ENCODE data around the gene VPREB1.
"Not testable (repeated sequence)": the region's sequence is repeated elsewhere in the genome, so short reads cannot be mapped to it uniquely, and the experiment has no call there.

The VPREB1 gene

DNA sequence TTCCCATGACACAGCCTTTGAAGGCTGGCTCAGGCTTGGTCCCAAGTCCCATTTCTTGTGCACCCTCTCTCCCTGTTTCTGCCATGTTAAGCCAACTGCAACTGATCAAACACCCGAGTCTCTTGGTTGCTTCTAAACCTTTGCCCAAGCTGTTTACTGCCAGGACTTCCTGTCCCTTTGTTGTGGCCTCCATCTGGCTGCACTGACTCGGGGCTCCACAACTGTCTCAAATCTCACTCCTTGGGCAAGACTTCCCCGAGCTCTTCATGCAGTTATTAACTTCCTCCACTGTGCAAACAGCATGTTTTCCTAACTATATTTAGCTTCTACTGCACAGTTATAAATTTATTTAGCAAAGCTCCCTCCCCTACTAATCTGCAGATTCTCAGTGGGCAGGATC lies 4.3 kb downstream of the VPREB1 start:
- DNase-seq = peak; percentile 67

DNA sequence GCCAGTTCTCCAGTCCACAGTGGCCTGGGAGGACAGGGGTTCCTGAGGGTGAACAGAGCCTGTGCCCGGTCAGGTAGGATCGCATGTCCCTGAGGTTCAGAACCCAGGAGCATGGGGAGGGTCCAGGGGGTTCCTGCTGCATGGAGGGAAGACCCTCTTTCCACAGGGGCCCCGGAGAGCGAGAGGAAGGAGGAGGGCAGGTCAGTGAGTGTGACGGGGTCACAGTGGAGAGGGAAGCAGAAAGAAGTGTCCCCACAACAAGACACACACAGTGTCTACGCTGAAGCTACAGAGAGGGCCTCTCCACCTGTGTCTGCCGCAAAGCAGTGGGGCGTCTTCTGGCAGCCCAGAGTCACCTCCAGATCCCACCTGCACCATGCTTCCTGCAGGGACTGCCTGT lies 6.1 kb downstream of the VPREB1 start:
- DNase-seq = not testable (repeated sequence)

DNA sequence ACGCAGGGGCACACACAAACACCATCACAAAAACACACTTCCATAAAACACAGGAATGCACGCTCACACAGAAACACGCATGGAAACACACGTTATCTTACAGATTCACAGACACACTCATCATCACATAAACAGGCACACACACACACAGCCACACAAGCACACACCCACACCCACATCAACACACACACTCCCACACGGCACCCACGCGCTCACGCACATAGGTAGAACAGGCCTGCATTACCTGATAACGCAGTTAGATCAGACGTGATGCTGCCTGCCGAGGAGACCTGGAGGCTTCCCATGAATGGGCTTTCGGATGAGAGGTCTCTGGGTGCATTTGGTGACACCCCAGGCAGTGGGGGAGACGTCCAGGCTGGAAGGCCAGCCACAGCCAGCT lies 11.5 kb downstream of the VPREB1 start:
- not testable (repeated sequence) for DNase-seq

DNA sequence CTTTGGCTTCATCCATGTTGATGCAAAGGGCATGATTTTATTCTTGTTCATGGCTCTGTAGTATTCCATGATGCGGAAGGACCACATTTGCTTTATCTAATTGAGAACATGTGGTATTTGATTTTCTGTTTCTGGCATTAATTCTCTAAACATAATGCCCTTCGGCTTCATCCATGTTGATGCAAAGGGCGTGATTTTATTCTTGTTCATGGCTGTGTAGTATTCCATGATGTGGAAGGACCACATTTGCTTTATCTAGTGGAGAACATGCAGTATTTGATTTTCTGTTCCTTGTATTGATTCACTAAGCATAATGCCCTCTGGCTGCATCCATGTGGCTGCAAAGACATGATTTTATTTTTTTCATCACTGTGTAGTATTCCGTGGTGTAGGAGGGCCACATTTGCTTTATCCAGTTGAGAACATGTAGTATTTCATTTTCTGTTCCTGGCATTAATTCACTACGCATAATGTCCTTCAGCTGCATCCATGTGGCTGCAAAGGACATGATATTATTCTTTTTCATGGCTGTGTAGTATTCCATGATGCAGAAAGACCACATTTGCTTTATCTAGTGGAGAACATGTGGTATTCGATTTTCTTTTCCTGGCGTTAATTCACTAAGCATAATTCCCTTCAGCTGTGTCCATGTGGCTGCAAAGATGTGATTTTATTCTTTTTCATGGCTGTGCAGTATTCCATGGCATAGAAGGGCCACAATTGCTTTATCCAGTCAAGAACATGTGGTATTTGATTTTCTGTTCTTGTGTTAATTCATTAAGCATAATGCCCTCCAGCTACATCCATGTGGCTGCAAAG lies 14.2 kb downstream of the VPREB1 start:
- DNase-seq = not testable (repeated sequence)

DNA sequence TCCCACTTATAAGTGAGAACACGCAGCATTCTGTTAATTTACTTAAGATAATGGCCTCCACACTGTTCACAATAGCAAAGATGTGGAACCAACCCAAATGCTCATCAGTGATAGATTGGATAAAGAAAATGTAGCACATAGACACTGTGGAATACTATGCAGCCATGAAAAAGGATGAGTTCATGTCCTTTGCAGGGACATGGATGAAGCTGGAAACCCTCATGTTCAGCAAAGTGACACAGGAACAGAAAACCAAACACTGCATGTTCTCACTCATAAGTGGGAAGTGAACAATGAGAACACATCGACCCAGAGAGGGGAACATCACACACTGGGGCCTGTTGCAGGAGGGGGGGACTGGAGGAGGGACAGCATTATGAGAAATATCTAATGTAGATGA lies 15.6 kb downstream of the VPREB1 start:
- DNase-seq = not testable (repeated sequence)

DNA sequence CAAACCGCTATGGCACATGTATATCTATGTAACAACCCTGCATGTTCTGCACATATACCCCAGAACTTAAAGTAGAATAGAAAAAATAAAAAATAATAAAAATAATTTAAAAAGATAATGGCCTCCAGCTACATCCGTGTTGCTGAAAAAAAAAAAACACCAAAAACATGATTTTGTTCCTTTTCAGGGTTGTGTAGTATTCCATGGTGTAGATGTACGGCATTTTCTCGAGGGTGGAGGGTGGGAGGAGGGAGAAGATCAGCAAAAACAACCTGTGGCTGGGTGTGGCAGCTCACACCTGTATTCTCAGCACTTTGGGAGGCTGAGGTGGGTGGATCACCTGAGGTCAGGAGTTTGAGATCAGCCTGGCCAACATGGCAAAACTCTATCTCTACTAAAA lies 16.0 kb downstream of the VPREB1 start:
- not testable (repeated sequence) for DNase-seq

DNA sequence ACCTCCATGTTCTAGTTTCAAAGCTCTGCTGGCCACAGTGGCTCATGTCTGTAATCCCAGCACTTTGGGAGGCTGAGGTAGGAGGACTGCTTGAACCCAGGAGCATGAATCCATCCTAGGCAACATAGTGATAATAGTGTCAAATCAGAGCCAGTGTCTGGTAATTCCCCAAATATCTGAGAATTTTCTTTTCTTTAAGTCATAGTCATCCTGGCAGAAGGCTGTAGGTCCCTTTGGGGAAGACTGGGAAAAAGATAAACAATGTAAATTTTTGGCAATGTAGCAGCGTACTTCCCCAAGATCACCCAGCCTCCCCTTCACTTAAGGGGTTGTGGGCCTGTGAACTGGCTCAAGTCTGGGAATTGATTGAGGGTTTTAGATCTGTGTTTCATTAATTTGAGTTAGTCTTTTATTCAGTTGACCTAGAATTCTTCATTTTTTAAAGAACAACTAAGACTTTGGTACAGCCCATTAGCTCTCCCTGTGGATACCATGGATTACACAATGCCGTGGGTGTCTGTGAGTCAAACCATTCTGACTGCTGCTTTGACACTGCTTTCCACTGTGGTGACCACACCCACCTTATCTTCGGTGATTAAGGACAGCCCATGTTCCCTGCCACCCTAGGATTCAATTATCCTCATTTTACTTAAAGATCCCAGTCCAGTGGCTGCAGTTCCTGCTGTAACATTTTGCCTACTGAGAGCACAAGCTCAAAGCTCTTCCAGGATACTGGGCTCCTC lies 17.9 kb downstream of the VPREB1 start:
- peak; percentile 17 for DNase-seq

DNA sequence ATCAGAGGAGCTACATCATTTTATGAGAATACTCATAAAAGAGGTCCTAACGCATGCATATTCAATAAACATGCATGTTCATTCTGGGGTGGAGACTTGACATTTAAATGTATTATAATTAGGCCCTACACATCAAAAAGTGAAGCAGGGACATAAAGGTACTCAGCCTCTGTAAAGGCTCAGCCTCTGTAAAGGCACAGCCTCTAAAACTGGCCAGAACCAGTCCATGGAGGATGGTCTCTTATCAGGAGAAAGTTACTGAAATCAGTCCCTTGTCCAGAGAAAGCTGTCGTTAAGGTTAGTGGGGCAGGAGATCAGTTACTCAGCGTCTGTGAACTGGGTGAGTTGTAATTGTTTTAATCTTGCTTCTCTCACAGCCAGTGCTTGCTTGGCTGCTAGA lies 19.2 kb downstream of the VPREB1 start:
- DNase-seq = not testable (repeated sequence)

DNA sequence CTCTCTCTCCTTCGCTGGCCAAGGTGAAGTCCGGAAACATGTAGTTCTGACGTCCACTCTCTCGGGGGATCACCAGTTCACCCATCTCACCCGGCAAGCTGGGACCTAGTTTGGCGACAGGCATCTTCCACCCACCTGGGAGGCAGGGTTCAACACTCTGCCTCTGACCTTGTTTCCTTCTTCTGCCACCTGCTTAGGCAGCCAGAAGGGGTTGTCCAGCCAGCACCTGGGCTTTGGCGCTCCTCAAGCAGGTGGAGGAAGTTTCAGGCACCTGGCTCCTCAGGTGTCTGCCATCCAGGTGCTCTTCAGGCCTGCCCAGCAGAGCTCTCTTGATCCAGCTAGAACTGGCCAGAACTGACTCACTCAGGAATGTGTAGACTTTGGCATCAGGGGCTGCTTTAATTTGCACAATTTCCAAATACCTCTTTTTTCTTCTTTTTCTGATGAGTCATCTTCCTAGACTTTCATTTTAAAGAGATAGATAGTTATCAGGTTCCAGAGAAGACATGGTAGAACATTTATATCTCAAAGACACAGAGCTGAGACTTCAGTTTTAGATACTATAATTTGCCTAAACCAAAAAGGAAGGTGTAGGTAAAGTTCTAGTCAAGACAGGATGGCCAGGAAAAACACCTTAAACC lies 25.6 kb downstream of the VPREB1 start:
- DNase-seq = not testable (repeated sequence)

DNA sequence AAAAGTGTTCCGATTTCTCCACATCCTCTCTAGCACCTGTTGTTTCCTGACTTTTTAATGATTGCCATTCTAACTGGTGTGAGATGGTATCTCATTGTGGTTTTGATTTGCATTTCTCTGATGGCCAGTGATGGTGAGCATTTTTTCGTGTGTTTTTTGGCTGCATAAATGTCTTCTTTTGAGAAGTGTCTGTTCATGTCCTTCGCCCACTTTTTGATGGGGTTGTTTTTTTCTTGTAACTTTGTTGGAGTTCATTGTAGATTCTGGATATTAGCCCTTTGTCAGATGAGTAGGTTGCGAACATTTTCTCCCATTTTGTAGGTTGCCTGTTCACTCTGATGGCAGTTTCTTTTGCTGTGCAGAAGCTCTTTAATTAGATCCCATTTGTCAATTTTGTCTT lies 32.8 kb downstream of the VPREB1 start:
- DNase-seq = not testable (repeated sequence)

DNA sequence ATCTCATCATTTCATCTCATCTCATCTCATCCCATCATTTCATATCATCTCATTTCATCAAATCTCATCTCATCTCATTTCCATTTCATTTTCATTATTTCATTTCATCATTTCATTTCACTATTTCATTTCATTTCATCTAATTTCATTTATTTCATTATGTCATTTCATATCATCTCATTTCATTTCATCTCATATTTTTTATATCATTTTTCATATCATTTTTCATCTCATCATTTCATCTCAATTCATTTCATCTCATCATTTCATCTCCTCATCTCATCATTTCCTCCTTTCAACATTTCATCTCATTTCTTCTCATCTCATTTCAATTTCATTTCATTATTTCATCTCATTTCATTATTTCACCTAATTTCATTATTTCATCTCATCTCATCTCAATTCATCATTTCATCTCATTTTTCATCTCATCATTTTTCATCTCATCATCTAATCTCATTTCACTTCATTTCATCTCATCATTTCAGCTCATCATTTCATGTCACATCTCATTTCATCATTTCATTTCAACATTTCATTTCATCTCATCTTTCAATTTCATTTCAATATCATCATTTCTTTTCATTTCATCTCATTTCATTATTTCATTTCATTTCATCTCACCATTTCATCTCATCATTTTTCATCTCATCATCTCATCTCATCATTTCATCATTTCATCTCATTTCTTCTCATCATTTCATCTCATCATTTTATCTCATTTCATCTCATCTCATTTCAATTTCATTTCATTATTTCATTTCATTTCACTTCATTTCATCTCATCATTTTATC lies 40.6 kb downstream of the VPREB1 start:
- not testable (repeated sequence) for DNase-seq

DNA sequence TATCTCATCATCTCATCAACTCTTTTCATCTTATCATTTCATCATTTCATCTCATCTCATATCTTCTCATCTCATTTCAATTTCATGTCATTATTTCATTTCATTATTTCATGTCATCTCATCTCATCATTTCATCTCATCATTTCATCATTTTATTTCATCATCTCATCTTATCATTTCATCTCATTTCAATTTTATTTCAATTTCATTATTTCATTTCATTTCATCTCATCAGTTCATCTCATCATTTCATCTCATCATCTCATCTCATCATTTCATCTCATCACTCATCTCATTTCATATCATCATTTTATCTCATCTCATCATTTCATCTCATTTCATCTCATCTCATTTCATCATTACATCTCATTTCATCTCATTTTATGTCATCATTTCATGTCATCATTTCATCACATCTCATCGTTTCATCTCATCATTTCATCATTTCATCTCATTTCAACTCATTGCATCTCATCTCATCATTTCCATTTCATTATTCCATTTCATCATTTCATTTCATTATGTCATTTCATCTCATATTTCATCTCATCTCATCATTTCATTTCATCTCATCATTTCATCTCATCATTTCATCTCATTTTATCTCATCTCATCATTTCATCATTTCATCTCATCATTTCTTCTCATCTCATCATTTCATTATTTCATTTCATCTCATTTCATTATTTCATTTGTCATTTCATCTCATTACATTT lies 42.0 kb downstream of the VPREB1 start:
- DNase-seq = not testable (repeated sequence)

DNA sequence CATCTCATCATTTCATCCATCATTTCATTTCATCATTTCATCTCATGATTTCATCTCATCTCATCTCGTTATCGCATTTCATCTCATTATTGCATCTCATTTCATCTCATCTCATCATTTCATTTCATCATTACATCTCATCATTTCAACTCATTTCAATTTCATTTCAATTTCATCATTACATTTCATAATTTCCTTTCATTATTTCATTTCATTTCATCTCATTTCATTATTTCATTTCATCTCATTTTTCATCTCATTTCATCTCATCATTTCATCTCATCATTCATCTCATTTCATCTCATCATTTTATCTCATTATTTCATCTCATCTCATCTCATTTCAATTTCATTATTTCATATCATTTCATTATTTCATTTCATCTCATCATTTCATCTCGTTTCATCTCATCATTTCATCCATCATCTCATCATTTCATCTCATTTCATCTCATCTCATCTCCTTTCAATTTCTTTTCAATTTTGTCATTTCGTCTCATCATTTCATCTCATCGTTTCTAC lies 42.6 kb downstream of the VPREB1 start:
- not testable (repeated sequence) for DNase-seq

DNA sequence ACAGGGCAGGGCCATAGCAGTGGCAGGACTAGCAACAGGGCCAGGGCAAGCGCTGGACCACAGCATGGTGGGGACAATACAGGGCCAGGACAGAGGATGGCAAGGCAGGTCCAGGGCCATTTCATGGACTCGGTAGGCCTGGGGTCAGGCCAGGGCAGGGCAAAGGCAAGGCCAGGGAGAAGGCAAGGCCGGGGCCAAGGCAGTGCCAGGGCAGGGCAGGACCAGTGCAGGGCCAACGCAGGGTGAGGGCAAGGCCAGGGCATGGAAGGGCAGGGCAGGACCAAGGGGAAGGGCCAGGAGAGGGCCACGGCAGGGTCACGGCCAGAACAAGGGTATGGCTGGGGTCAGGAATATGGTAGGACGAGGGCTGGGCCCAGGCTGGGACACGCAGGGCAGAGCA lies 45.1 kb downstream of the VPREB1 start:
- DNase-seq = not testable (repeated sequence)

DNA sequence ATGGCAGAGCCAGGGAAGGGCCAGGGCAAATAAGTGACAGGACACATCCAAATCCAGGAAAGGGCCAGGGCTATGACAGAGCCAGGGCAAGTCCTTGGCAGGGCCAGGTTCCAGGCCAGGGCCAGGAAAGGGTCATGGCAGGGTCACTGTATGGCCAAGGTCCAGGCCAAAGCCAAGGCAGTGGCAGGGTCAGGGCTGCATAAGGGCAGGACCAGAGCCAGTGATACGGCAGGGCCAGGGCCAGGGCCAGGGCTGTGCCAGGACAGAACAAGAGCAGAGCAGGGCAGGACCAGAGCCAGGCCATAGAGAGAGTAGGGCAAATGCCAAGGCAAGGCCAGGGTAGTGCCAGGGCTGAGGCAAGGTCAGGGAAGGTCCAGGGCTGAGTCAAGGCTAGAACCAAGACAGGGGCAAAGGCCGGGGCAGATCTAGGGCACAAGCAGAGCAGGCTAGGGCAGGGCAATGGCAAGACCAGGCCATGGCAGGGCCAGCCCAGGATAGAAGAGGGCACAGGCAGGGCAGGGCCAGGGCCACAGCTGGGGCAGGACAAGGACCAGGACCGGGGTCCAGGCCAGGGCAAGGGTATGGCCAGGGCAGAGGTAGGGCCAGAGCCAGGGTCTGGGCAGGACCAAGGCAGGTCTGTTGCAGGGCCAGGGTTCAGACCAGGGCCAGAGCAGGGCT lies 46.7 kb downstream of the VPREB1 start:
- DNase-seq = not testable (repeated sequence)

DNA sequence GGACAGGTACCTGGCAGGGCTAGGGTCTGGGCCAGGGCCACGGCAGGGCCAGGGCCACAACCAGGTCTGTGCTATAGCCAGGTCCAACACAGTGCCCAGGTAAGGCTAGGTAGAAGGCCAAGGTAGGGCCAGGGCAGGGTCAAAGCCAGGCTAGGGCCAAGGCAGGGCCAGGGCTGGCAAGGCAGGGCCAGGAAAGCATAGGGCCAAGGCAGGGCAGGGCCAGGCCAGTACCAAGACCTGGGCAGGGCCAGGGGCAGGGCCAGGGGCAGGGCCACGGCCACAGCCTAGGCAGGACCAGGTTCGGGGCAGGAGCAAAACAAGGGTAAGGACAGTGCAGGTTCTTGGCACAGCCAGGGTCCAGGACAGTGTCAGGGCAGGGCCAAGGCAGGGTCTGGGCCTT lies 48.1 kb downstream of the VPREB1 start:
- not testable (repeated sequence) for DNase-seq

DNA sequence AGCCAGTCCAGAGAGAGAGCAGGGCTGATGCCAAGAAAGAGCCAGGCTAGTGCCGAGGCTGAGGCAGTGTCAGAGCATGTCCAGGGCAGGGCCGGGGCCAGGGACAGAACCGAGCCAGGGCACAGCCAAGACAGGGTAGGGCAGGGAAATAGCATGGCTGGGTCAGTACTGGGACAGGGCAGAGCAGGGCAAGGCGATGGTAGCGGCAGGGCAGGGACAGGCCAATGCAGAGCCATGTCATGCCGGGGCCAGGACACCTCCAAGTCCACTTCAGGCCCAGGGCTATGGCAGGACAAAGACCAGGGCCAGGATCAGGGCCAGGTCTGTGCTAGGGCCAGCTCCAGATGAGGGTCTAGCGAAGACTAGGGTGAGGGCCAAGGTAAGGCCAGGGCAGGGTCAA lies 48.9 kb downstream of the VPREB1 start:
- DNase-seq = not testable (repeated sequence)

DNA sequence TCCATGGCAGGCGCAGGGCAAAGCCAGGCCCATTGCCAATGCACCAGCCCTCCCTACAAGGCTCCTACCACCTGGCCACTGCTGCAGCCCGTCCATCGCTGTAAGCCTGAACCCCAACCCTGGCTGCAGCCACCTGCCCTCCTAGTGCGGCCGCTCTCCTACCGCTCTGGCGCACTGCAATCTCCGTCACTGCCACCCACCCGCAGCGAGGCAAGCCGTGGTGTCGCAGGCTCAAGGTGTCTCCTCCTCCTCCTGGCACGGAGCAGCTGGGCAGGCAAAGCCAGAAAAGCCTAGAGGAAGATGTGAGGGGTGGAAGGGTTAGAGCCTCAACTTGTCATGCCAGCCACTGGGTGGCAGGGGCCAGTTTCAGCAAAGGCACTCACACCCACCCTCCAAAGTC lies 50.1 kb downstream of the VPREB1 start:
- not testable (repeated sequence) for DNase-seq

All from MV-4-11 (cell line).